Right atrium auricular region (tissue), 2 donors: ENCODE results near the gene CGREF1. TPM values are rescaled to one million over a fixed set of nuclear protein-coding genes. Genes with fewer than 3 reads are reported as not detected.

Experiments
- DNase-seq: peaks from one replicate; pipeline ENCODE4 v3.0.0-alpha.2; 2019; ENCODE audit warnings: low spot score
- H3K27ac ChIP-seq, 2 donors: fragments of 200-600 bp; sonication (generic); 1 replicate in 1 of 2; 2 replicates in 1 of 2; pipeline ENCODE4 v1.5.1; 2016 to 2019
- H3K27me3 ChIP-seq, 2 donors: fragments of 200-600 bp; sonication (generic); one replicate each; pipeline versions ENCODE4 v1.5.1 to v1.6.0; 2017 to 2019
- H3K36me3 ChIP-seq: fragments of 200-600 bp; sonication (generic); one replicate; pipeline ENCODE4 v1.5.1; 2016
- H3K4me1 ChIP-seq, 2 donors: fragments of 200-600 bp; sonication (generic); one replicate each; pipeline versions ENCODE4 v1.5.1 to v1.6.0; 2017 to 2019
- H3K4me3 ChIP-seq, 2 donors: fragments of 200-600 bp; sonication (generic); 1 replicate in 1 of 2; 2 replicates in 1 of 2; pipeline ENCODE4 v1.5.1; 2017 to 2019; ENCODE audit warnings: mild to moderate bottlenecking in 1 of 2, moderate library complexity in 1 of 2
- H3K9me3 ChIP-seq, 2 donors: fragments of 200-600 bp; sonication (generic); one replicate each; pipeline ENCODE4 v1.5.1; 2019
- CTCF ChIP-seq, 2 donors: fragments of 200-600 bp; sonication (generic); IDR thresholded peaks; one replicate each; pipeline ENCODE4 v1.5.1; 2019; ENCODE audit warnings: antibody characterized with exemption in 2 of 2
- total RNA-seq, 2 donors: library from RNA; depleted of rRNA; stranded (reverse); fragments of >200 nt; gene quantifications; one replicate each; pipeline ENCODE4 v1.1.0, GENCODE V29; 2016

Gene CGREF1
- total RNA-seq, 2 donors from 2014 or later = 4.3 to 4.5 TPM

GRCh38 chr2:27150639-27151230 is 31.8 kb upstream of the CGREF1 start:
- Histone ChIP-seq H3K4me3 (no peak overlapping the region), H3K36me3 (no peaks in the 10 kb centered on the region), H3K4me1 (peaks cover 0 to 4% of the 10 kb centered on the region in 2 donors), H3K9me3 (no peaks in the 10 kb centered on the region), H3K27me3 (no peaks in the 10 kb centered on the region), H3K27ac (no peak overlapping the region)
- no peak for DNase-seq
- no peak for TF ChIP-seq CTCF (IDR thresholded peaks at IDR 0.05)

GRCh38 chr2:27149570-27150405 is 30.9 kb upstream of the CGREF1 start:
- DNase-seq = no peak
- H3K27me3 ChIP-seq = no peaks in the 10 kb centered on the region
- no peak overlapping the region for H3K27ac ChIP-seq
- no peak for TF ChIP-seq CTCF (IDR thresholded peaks at IDR 0.05)
- no peaks in the 10 kb centered on the region for H3K36me3 ChIP-seq
- no peak overlapping the region for H3K4me3 ChIP-seq
- no peaks in the 10 kb centered on the region for H3K9me3 ChIP-seq
- peaks cover 0 to 4% of the 10 kb centered on the region in 2 donors for H3K4me1 ChIP-seq

- H3K27ac ChIP-seq = no peak within 1 kb of the TSS
- no peaks in the 10 kb centered on the region for H3K36me3 ChIP-seq
- no peaks in the 10 kb centered on the region for H3K27me3 ChIP-seq
- peaks cover 0 to 4% of the 10 kb centered on the region in 2 donors for H3K4me1 ChIP-seq
- no peak for DNase-seq
- H3K9me3 ChIP-seq = no peaks in the 10 kb centered on the region
- H3K4me3 ChIP-seq = no peak within 1 kb of the TSS
- TF ChIP-seq CTCF (IDR thresholded peaks at IDR 0.05) = no peak
Measured at GRCh38 chr2:27148801-27149439, 30.0 kb upstream of the CGREF1 start, which contains the start of gene TCF23. TSS of gene TCF23 (plus strand) at chr2:27149004. CDS start at chr2:27149134, 130 bp downstream.

GRCh38 chr2:27147935-27148334 is 29.0 kb upstream of the CGREF1 start:
- Histone ChIP-seq H3K4me1 (peaks cover 0 to 4% of the 10 kb centered on the region in 2 donors), H3K27ac (no peak overlapping the region), H3K36me3 (no peaks in the 10 kb centered on the region), H3K27me3 (no peaks in the 10 kb centered on the region), H3K4me3 (no peak overlapping the region), H3K9me3 (no peaks in the 10 kb centered on the region)
- no peak for DNase-seq
- no peak for TF ChIP-seq CTCF (IDR thresholded peaks at IDR 0.05)

GRCh38 chr2:27145682-27146081 is 26.8 kb upstream of the CGREF1 start:
- Histone ChIP-seq H3K27ac (no peak overlapping the region), H3K4me1 (peaks cover 0 to 4% of the 10 kb centered on the region in 2 donors), H3K9me3 (no peaks in the 10 kb centered on the region), H3K4me3 (no peak overlapping the region), H3K36me3 (no peaks in the 10 kb centered on the region), H3K27me3 (no peaks in the 10 kb centered on the region)
- TF ChIP-seq CTCF (IDR thresholded peaks at IDR 0.05) = no peak
- DNase-seq = no peak
